Loucy (cell line): Measurements from ENCODE around the gene UCHL5.

Source experiments
- H2AFZ ChIP-seq: fragments of 200-600 bp; sonication (generic); 2 replicates; pipeline ENCODE4 v1.6.0; 2016; ENCODE audit warnings: antibody characterized with exemption, mild to moderate bottlenecking, low read length, moderate library complexity
- H3F3A ChIP-seq: fragments of 200-600 bp; 2 replicates; pipeline ENCODE4 v1.6.0; 2016; ENCODE audit warnings: antibody characterized with exemption, low read depth, mild to moderate bottlenecking
- H3K27me3 ChIP-seq: fragments of 200-600 bp; sonication (generic); 2 replicates; pipeline ENCODE4 v1.6.1; 2014; ENCODE audit warnings: low read length, mild to moderate bottlenecking; ENCODE audit not compliant: insufficient read depth, poor library complexity, severe bottlenecking
- H3K36me3 ChIP-seq: fragments of 200-600 bp; sonication (generic); 2 replicates; pipeline ENCODE4 v1.6.1; 2016; ENCODE audit warnings: low read length; ENCODE audit not compliant: insufficient read depth
- H3K4me1 ChIP-seq: fragments of 200-600 bp; sonication (generic); 2 replicates; pipeline ENCODE4 v1.5.1; 2014; ENCODE audit warnings: low read length, mild to moderate bottlenecking; ENCODE audit not compliant: insufficient read depth, poor library complexity, severe bottlenecking
- H3K4me2 ChIP-seq: fragments of 200-600 bp; sonication (generic); 2 replicates; pipeline ENCODE4 v1.6.0; 2014; ENCODE audit warnings: antibody characterized with exemption, low read length, low read depth, mild to moderate bottlenecking; ENCODE audit not compliant: poor library complexity, severe bottlenecking
- H3K4me3 ChIP-seq: fragments of 200-600 bp; sonication (generic); 2 replicates; pipeline ENCODE4 v1.5.1; 2014; ENCODE audit warnings: low read length, mild to moderate bottlenecking, mixed read lengths; ENCODE audit not compliant: poor library complexity, severe bottlenecking
- H3K79me2 ChIP-seq: fragments of 200-600 bp; sonication (generic); 2 replicates; pipeline ENCODE4 v1.6.1; 2014; ENCODE audit warnings: low read length; ENCODE audit not compliant: insufficient read depth
- H3K9ac ChIP-seq: fragments of 200-600 bp; sonication (generic); 2 replicates; pipeline ENCODE4 v1.6.0; 2014; ENCODE audit warnings: mild to moderate bottlenecking, low read depth, low read length, moderate library complexity; ENCODE audit not compliant: poor library complexity, severe bottlenecking
- H3K9me2 ChIP-seq: fragments of 200-600 bp; sonication (generic); replicated peaks from 2 replicates; pipeline ENCODE4 v1.6.1; 2016; ENCODE audit warnings: low read depth, low read length, mixed read lengths
- H3K9me3 ChIP-seq: fragments of 200-600 bp; sonication (generic); 2 replicates; pipeline ENCODE4 v1.6.1; 2014; ENCODE audit warnings: mild to moderate bottlenecking, antibody characterized with exemption, low read length, low read depth; ENCODE audit not compliant: insufficient read depth
- H4K20me1 ChIP-seq: fragments of 200-600 bp; sonication (generic); 2 replicates; pipeline ENCODE4 v1.6.0; 2014; ENCODE audit warnings: antibody characterized with exemption, low read length, mild to moderate bottlenecking; ENCODE audit not compliant: insufficient read depth, poor library complexity, severe bottlenecking
- CTCF ChIP-seq: fragments of 200-600 bp; sonication (generic); conservative IDR thresholded peaks from 2 replicates; pipeline ENCODE4 v1.5.1; 2014; ENCODE audit warnings: mild to moderate bottlenecking, antibody characterized with exemption, low read length
- EZH2phosphoT487 ChIP-seq: fragments of 200-600 bp; IDR thresholded peaks from 2 replicates; pipeline ENCODE4 v1.6.1; 2018; ENCODE audit warnings: antibody characterized with exemption, mild to moderate bottlenecking, moderate library complexity, borderline replicate concordance

Gene UCHL5

DNA sequence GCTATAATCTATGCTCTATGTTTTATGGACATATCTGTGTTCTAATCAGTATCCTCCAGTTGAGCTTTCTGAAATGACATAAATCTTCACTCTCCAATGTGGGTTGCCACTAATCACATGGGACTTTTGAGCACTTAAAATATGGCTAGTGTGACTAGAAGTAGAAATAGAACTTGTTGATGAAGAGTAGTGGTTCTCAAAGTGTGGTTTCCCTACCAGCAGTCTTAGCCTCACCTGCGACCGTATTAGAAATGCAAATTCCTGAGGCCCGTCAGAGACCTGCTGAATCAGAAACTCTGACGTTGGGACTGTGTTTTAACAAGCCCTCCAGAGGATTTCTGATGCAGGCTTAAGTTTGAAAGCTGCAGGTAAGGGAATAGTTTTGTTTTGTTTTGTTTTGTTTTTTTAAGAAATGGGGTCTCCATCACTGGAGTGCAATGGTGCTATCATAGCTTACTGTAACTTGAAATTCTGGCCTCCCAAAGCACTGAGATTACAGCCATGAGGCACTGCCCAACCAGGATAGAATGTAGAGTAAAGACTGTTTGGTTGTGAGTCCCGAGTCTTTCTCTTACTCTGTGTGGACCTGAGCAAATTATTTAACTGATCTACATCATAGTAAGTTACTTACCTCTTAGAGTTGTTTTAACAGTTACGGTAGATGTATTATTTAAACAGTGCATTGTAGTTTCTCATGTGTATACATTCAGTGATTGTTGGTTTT, 24.4 kb upstream of the UCHL5 start:
- H4K20me1 ChIP-seq: peaks cover 3% of the 10 kb centered on the region
- no peak overlapping the region for H3K4me2 ChIP-seq
- H3K4me1 ChIP-seq: no peaks in the 10 kb centered on the region
- no peak overlapping the region for H3K9ac ChIP-seq
- 0 out of 2 replicates have a peak, but pooled peaks cover 3% of the 10 kb centered on the region for H3K9me3 ChIP-seq
- H3K79me2 ChIP-seq: no peaks in the 10 kb centered on the region
- peaks cover 69% of the 10 kb centered on the region for H3K36me3 ChIP-seq
- no peak overlapping the region for H3K4me3 ChIP-seq
- H3F3A ChIP-seq: no peaks in the 10 kb centered on the region
- no peaks in the 10 kb centered on the region for H3K9me2 ChIP-seq
- TF ChIP-seq EZH2phosphoT487 (no peak), CTCF (no peak)
- no peak overlapping the region for H2AFZ ChIP-seq
- H3K27me3 ChIP-seq: no peaks in the 10 kb centered on the region

- Histone ChIP-seq H3K9ac (no peak overlapping the region), H3K4me1 (no peaks in the 10 kb centered on the region), H3K9me2 (no peaks in the 10 kb centered on the region), H3K79me2 (peaks cover 4% of the 10 kb centered on the region; the same call in 1 of the 2 replicates), H3K9me3 (peaks cover 15% of the 10 kb centered on the region; the same call in 1 of the 2 replicates), H3K4me2 (no peak overlapping the region), H2AFZ (no peak overlapping the region), H3K27me3 (no peaks in the 10 kb centered on the region), H3K36me3 (peaks cover 70% of the 10 kb centered on the region), H3F3A (no peaks in the 10 kb centered on the region), H4K20me1 (peaks cover 3% of the 10 kb centered on the region), H3K4me3 (no peak overlapping the region)
- no peak for TF ChIP-seq EZH2phosphoT487
- no peak for TF ChIP-seq CTCF
These were observed 20.0 kb upstream of the UCHL5 start for GRCh38 chr1:193079187-193079586.

DNA sequence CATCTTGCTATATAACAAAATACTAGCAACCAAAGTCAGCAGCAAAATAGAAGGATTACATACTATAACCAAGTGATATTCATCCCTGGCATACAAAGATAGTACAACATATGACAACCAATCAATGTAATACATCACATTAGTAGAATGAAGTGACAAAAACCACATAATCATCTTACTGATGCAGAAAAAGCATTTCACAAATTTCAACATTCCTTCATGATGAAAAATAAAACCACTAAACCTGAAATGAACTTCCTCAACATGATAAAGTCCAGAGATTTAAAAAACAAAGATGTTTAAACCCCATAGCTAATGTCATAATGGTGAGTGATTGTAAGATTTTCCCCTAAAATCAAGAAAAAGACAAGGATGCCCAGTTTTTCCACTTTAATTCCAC, 18.8 kb upstream of the UCHL5 start:
- Histone ChIP-seq H3K9ac (no peak overlapping the region), H3K9me3 (peaks cover 15% of the 10 kb centered on the region; the same call in 1 of the 2 replicates), H3F3A (no peaks in the 10 kb centered on the region), H3K9me2 (no peaks in the 10 kb centered on the region), H3K27me3 (no peaks in the 10 kb centered on the region), H3K36me3 (peaks cover 58% of the 10 kb centered on the region), H3K4me1 (no peaks in the 10 kb centered on the region), H3K79me2 (peaks cover 4% of the 10 kb centered on the region; the same call in 1 of the 2 replicates), H3K4me3 (no peak overlapping the region), H3K4me2 (no peak overlapping the region), H4K20me1 (no peaks in the 10 kb centered on the region), H2AFZ (no peak overlapping the region)
- TF ChIP-seq EZH2phosphoT487: no peak
- TF ChIP-seq CTCF: no peak
